ENCODE measurements around the gene PRTFDC1.

DNA sequence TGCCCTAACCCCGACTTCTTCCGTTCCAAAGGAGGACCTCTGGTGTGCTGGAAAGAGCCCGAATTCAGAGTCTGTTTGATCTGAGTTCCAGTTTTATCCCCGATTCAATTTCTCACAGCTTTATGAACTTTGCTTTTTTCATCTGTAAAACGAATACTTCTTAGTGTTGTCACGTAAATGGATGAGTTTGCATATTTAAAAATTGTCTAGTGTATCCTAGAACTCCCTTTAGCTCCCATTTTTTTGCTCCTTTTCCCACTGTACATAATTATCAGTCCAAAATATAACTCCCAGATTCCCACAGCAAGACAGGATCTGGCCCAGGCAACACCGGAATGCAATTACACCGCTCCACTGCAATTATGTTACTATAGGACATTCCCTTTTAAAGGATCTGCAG lies 148.0 kb downstream of the PRTFDC1 start:
- no peak for TF ChIP-seq EZH2 (IDR thresholded peaks at IDR 0.05; ENCODE audit: insufficient read depth, low read length)
- TF ChIP-seq, protein P1, sequence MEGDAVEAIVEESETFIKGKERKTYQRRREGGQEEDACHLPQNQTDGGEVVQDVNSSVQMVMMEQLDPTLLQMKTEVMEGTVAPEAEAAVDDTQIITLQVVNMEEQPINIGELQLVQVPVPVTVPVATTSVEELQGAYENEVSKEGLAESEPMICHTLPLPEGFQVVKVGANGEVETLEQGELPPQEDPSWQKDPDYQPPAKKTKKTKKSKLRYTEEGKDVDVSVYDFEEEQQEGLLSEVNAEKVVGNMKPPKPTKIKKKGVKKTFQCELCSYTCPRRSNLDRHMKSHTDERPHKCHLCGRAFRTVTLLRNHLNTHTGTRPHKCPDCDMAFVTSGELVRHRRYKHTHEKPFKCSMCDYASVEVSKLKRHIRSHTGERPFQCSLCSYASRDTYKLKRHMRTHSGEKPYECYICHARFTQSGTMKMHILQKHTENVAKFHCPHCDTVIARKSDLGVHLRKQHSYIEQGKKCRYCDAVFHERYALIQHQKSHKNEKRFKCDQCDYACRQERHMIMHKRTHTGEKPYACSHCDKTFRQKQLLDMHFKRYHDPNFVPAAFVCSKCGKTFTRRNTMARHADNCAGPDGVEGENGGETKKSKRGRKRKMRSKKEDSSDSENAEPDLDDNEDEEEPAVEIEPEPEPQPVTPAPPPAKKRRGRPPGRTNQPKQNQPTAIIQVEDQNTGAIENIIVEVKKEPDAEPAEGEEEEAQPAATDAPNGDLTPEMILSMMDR (IDR thresholded peaks at IDR 0.05; ENCODE audit: insufficient read depth, low read depth, low read length): no peak
